Stimulated activated naive CD8-positive, alpha-beta T cell treated with anti-CD3 and anti-CD28 coated beads, Interleukin-15, Interleukin-2, amounts not matched to agents 100 ng/mL and 50 ng/mL, for 24 hours (primary cell): ENCODE data around the gene SPAG17.

Experiments
- H3K27ac Mint-ChIP-seq: one replicate; pipeline ENCODE4 v1.8.0; 2021; ENCODE audit warnings: mild to moderate bottlenecking, mixed read lengths
- H3K27me3 Mint-ChIP-seq: one replicate; pipeline ENCODE4 v1.8.0; 2021; ENCODE audit warnings: mixed read lengths
- H3K36me3 Mint-ChIP-seq: one replicate; pipeline ENCODE4 v1.8.0; 2021; ENCODE audit warnings: low read depth, mixed read lengths
- H3K4me1 Mint-ChIP-seq: one replicate; pipeline ENCODE4 v1.8.0; 2021; ENCODE audit warnings: low read depth, mixed read lengths
- H3K4me3 Mint-ChIP-seq: one replicate; pipeline ENCODE4 v1.8.0; 2021; ENCODE audit warnings: mild to moderate bottlenecking, mixed read lengths
- H3K9me3 Mint-ChIP-seq: one replicate; pipeline ENCODE4 v1.8.0; 2021; ENCODE audit warnings: mixed read lengths

The SPAG17 gene

GRCh38 chr1:118148034-118148433, 37.0 kb downstream of the SPAG17 start:
- H3K27ac Mint-ChIP-seq = no peak overlapping the region
- no peaks in the 10 kb centered on the region for H3K9me3 Mint-ChIP-seq
- no peaks in the 10 kb centered on the region for H3K4me1 Mint-ChIP-seq
- no peaks in the 10 kb centered on the region for H3K27me3 Mint-ChIP-seq
- no peak overlapping the region for H3K4me3 Mint-ChIP-seq
- H3K36me3 Mint-ChIP-seq = no peaks in the 10 kb centered on the region

- Mint-ChIP-seq H3K4me3 (no peak overlapping the region), H3K36me3 (no peaks in the 10 kb centered on the region), H3K4me1 (no peaks in the 10 kb centered on the region), H3K27me3 (no peaks in the 10 kb centered on the region), H3K27ac (no peak overlapping the region), H3K9me3 (no peaks in the 10 kb centered on the region)
Observed at GRCh38 chr1:118147522-118147921, 37.5 kb downstream of the SPAG17 start.

- H3K36me3 Mint-ChIP-seq = no peaks in the 10 kb centered on the region
- no peaks in the 10 kb centered on the region for H3K9me3 Mint-ChIP-seq
- no peak overlapping the region for H3K27ac Mint-ChIP-seq
- no peaks in the 10 kb centered on the region for H3K4me1 Mint-ChIP-seq
- no peaks in the 10 kb centered on the region for H3K27me3 Mint-ChIP-seq
- H3K4me3 Mint-ChIP-seq = no peak overlapping the region
Observed at GRCh38 chr1:118145721-118146120, 39.3 kb downstream of the SPAG17 start.

GRCh38 chr1:118144684-118145083, 40.3 kb downstream of the SPAG17 start:
- Mint-ChIP-seq H3K4me1 (no peaks in the 10 kb centered on the region), H3K4me3 (no peak overlapping the region)

GRCh38 chr1:118143831-118144230, 41.2 kb downstream of the SPAG17 start:
- H3K27me3 Mint-ChIP-seq = peaks cover 8% of the 10 kb centered on the region
- H3K4me1 Mint-ChIP-seq = no peaks in the 10 kb centered on the region
- no peaks in the 10 kb centered on the region for H3K36me3 Mint-ChIP-seq
- no peak overlapping the region for H3K27ac Mint-ChIP-seq
- no peaks in the 10 kb centered on the region for H3K9me3 Mint-ChIP-seq
- no peak overlapping the region for H3K4me3 Mint-ChIP-seq

More at GRCh38 chr1:118144684-118145083, 40.3 kb downstream of the SPAG17 start:
- no peaks in the 10 kb centered on the region for H3K36me3 Mint-ChIP-seq
- H3K9me3 Mint-ChIP-seq = no peaks in the 10 kb centered on the region
- peaks cover 1% of the 10 kb centered on the region for H3K27me3 Mint-ChIP-seq
- H3K27ac Mint-ChIP-seq = no peak overlapping the region

DNA sequence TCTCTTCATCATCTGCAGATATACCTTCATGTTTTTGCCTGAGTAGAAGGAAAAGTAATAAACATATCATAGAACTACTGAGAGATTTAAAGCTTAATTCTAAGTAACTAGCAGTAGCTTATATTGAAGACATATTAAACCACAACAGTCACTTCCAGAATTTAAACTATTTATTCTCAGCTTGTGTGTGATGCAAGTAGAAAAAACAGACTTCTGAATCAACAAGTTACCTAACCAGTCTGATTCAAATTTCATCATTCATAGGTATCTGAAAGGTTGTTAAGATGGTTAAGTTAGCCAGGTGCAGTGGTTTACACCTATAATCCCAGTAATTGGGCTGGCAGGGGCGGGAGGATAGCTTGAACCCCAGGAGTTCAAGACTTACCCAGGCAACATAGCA, 41.9 kb downstream of the SPAG17 start:
- Mint-ChIP-seq H3K27ac (no peak overlapping the region), H3K4me1 (no peaks in the 10 kb centered on the region), H3K9me3 (no peaks in the 10 kb centered on the region), H3K36me3 (no peaks in the 10 kb centered on the region), H3K27me3 (peaks cover 8% of the 10 kb centered on the region), H3K4me3 (no peak overlapping the region)

- no peaks in the 10 kb centered on the region for H3K9me3 Mint-ChIP-seq
- H3K4me1 Mint-ChIP-seq = no peaks in the 10 kb centered on the region
- H3K27me3 Mint-ChIP-seq = peaks cover 8% of the 10 kb centered on the region
- no peak overlapping the region for H3K27ac Mint-ChIP-seq
- H3K4me3 Mint-ChIP-seq = no peak overlapping the region
- no peaks in the 10 kb centered on the region for H3K36me3 Mint-ChIP-seq
Observed at GRCh38 chr1:118142546-118142945, 42.5 kb downstream of the SPAG17 start.

DNA sequence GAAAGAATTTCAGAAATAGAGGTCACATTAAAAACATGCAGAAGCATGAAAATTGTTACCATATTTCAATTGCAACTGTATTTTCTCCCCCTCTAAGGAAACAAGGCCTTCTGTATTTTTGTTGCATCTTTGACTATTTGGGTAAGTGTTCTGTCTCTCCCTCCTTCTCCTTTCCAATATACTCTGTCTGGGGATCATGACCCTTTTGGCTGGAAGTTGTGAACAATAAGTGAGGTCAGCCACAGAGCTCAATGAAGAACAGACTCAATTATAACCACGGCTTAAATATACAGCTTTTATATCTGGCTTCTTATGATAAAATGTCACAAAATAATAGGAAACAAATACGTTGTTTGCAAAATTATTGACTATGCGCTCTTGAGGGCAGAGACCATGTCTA, 47.1 kb downstream of the SPAG17 start:
- no peak overlapping the region for H3K27ac Mint-ChIP-seq
- no peaks in the 10 kb centered on the region for H3K36me3 Mint-ChIP-seq
- H3K27me3 Mint-ChIP-seq = peaks cover 20% of the 10 kb centered on the region
- H3K4me1 Mint-ChIP-seq = peaks cover 7% of the 10 kb centered on the region
- no peak overlapping the region for H3K4me3 Mint-ChIP-seq
- H3K9me3 Mint-ChIP-seq = no peaks in the 10 kb centered on the region

- peaks cover 7% of the 10 kb centered on the region for H3K4me1 Mint-ChIP-seq
- H3K9me3 Mint-ChIP-seq = no peaks in the 10 kb centered on the region
- H3K4me3 Mint-ChIP-seq = no peak overlapping the region
- H3K36me3 Mint-ChIP-seq = no peaks in the 10 kb centered on the region
- peaks cover 24% of the 10 kb centered on the region for H3K27me3 Mint-ChIP-seq
- H3K27ac Mint-ChIP-seq = no peak overlapping the region
Observed at GRCh38 chr1:118136187-118136941, 48.7 kb downstream of the SPAG17 start.

- peaks cover 7% of the 10 kb centered on the region for H3K4me1 Mint-ChIP-seq
- H3K4me3 Mint-ChIP-seq = no peak overlapping the region
- peaks cover 6% of the 10 kb centered on the region for H3K9me3 Mint-ChIP-seq
- no peaks in the 10 kb centered on the region for H3K36me3 Mint-ChIP-seq
- peaks cover 22% of the 10 kb centered on the region for H3K27me3 Mint-ChIP-seq
- H3K27ac Mint-ChIP-seq = no peak overlapping the region
Observed at GRCh38 chr1:118132000-118132399, 53.0 kb downstream of the SPAG17 start.

DNA sequence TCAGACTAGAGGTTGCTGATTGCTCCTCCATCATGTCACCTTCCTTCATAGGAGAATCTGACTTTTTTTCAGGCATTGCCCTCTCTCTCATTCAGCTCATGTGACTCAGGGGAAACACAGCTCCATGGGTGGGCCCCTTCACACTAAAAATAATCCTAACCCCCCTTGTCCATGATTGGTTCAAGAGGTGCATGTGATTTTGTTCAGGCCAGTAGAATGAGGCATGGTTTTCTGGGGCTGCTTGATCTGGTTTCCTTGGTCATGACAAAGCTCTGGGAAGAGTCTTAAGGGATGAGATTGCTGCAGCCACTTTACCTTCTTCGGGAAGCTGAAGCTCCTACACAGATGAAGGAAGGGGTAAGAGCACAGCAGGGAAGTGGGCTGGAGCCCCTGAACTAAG, 56.3 kb downstream of the SPAG17 start:
- Mint-ChIP-seq H3K4me3 (no peak overlapping the region), H3K4me1 (no peaks in the 10 kb centered on the region), H3K27me3 (peaks cover 11% of the 10 kb centered on the region), H3K36me3 (no peaks in the 10 kb centered on the region), H3K27ac (no peak overlapping the region), H3K9me3 (peaks cover 9% of the 10 kb centered on the region)

DNA sequence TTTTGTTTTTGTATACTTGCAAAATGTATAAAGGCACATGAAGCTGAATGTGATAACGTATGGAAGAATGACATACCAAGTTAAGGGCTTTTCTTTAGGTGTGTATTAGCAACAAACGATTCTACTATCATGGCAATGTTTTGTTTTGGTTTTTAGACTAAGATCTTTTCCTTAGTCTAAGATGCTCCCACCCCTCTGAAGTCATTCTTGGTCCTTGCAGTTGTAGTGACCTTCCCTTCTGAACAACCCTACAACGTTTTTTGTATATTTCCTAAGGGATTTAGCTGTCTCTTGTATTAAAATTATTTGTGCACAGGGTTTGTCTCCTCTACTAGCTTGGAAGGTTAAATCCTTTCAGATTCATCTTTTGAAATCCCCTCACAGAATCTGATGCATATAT, 61.0 kb downstream of the SPAG17 start:
- H3K4me3 Mint-ChIP-seq = no peak overlapping the region

DNA sequence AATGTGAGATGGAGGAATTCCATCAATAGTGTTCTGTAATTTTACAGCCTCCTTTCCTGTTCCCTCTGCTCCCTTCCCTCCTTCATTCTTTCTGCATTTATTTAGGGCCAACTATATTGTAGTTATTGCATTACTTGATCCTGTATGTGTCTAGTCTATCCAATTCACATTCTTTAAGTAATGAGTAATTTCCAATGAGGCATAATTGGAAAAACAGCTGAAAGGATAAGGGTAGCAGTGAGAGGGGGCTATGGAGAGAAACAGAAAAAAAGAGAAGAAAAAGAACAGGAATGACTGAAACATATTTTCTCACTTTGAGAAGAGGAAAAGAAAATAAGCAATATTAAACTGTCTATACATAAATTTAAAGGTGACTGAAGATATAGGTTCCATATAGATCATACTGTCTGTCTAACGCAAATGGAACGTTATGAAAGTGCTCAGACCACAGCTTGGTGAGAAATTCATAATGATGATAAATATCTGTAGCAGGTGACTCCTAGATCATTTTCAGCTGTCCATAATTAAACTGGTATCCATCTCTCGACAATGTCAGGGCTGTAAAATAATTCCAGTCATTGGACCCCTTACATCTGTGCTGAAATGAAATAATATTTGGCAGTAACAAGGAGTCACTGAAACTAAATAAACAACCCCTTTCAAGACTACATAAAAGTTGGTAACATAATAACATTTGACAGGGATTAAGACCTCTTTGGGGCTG, 61.8 kb downstream of the SPAG17 start:
- Mint-ChIP-seq H3K27ac (no peak overlapping the region), H3K9me3 (peaks cover 3% of the 10 kb centered on the region), H3K4me1 (no peaks in the 10 kb centered on the region), H3K27me3 (peaks cover 3% of the 10 kb centered on the region), H3K36me3 (no peaks in the 10 kb centered on the region), H3K4me3 (no peak overlapping the region)

More for the DNA sequence above, 61.0 kb downstream of the SPAG17 start:
- H3K27ac Mint-ChIP-seq = no peak overlapping the region
- peaks cover 2% of the 10 kb centered on the region for H3K27me3 Mint-ChIP-seq
- H3K36me3 Mint-ChIP-seq = no peaks in the 10 kb centered on the region
- peaks cover 3% of the 10 kb centered on the region for H3K9me3 Mint-ChIP-seq
- H3K4me1 Mint-ChIP-seq = no peaks in the 10 kb centered on the region

- Mint-ChIP-seq H3K27ac (no peak overlapping the region), H3K4me3 (no peak overlapping the region), H3K9me3 (peaks cover 3% of the 10 kb centered on the region), H3K27me3 (peaks cover 3% of the 10 kb centered on the region), H3K36me3 (no peaks in the 10 kb centered on the region), H3K4me1 (no peaks in the 10 kb centered on the region)
Observed at GRCh38 chr1:118122234-118123004, 62.6 kb downstream of the SPAG17 start.

DNA sequence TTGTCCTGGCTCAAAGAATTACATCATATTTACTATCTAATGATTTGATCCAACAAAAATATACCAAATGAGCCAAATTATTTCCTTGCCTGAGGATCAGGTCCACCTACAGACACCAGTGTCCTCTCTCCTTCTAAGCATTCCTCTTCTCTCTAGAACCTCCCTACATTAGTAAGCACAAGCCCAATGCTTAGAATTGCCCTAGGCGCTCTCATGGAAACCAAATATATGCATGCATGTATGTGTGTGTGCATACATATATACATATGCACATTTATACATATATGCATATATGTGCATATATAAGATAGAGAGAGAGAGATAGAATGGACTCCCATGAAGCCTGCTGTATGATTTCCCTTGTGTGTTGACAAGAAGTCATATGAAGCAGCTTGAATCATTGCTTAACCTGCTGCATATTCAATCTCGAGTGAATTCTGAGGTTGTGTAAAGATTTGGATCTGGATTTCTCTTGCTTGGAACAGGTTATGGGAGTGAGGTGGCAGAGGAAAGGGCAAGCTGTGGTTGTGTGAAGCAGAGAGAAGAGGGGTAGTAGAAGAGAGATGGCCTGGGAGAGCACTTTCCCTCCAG, 66.1 kb downstream of the SPAG17 start:
- no peak overlapping the region for H3K4me3 Mint-ChIP-seq
- H3K9me3 Mint-ChIP-seq = no peaks in the 10 kb centered on the region
- no peaks in the 10 kb centered on the region for H3K36me3 Mint-ChIP-seq
- H3K27ac Mint-ChIP-seq = no peak overlapping the region
- H3K27me3 Mint-ChIP-seq = peaks cover 4% of the 10 kb centered on the region
- no peaks in the 10 kb centered on the region for H3K4me1 Mint-ChIP-seq
